GM12878 (cell line): ENCODE measurements around the gene URI1.
"Not testable (repeated sequence)": the region's sequence is repeated elsewhere in the genome, so short reads cannot be mapped to it uniquely, and the experiment has no call there.

Experiments
- BHLHE40 ChIP-seq, 2 experiments: fragments of 450-650 bp in 1 of 2; IDR thresholded peaks; 2 replicates each; pipeline ENCODE4 v1.6.1; 2011 to 2017; ENCODE audit warnings: low read depth in 2 of 2, borderline replicate concordance in 1 of 2, improper control_type of control experiment in 1 of 2, low read length in 1 of 2, mild to moderate bottlenecking in 1 of 2
- CTCF ChIP-seq, 3 experiments: IDR thresholded peaks in 2 of 3; conservative IDR thresholded peaks in 1 of 3; 2 replicates each; pipeline ENCODE4 v1.5.1; 2011; ENCODE audit warnings: low read depth in 3 of 3, low read length in 3 of 3, mild to moderate bottlenecking in 3 of 3, control low read depth in 2 of 3, moderate library complexity in 2 of 3, inconsistent platforms in 1 of 3, mixed read lengths in 1 of 3; ENCODE audit not compliant: control insufficient read depth in 2 of 3, insufficient read depth in 1 of 3; ENCODE audit errors: extremely low read depth in 1 of 3
- E2F4 ChIP-seq: IDR thresholded peaks from 2 replicates; pipeline ENCODE4 v1.6.1; 2012; ENCODE audit warnings: low read depth, low read length, improper control_type of control experiment
- EZH2 ChIP-seq: IDR thresholded peaks from 2 replicates; pipeline ENCODE4 v1.6.1; 2012; ENCODE audit warnings: low read depth, mild to moderate bottlenecking, control low read depth, inconsistent platforms, low read length, borderline replicate concordance; ENCODE audit not compliant: control insufficient read depth
- HDAC2 ChIP-seq: fragments of 200-600 bp; sonication (generic); IDR thresholded peaks from 2 replicates; pipeline ENCODE4 v1.6.1; 2017
- MXI1 ChIP-seq: fragments of 150-350 bp; IDR thresholded peaks from 2 replicates; pipeline ENCODE4 v1.6.1; 2011; ENCODE audit warnings: low read depth, mild to moderate bottlenecking, inconsistent platforms, low read length, improper control_type of control experiment
- POLR2A ChIP-seq: IDR thresholded peaks from 2 replicates; pipeline ENCODE4 v1.6.1; 2011; ENCODE audit warnings: low read depth, mild to moderate bottlenecking, low read length
- POLR2AphosphoS2 ChIP-seq: IDR thresholded peaks from 2 replicates; pipeline ENCODE4 v1.6.1; 2011; ENCODE audit warnings: low read depth, mild to moderate bottlenecking, low read length, improper control_type of control experiment, moderate library complexity
- REST ChIP-seq: IDR thresholded peaks from 2 replicates; pipeline ENCODE4 v1.6.1; 2012; ENCODE audit warnings: mild to moderate bottlenecking, low read depth, low read length
- SKIL ChIP-seq: fragments of 450-650 bp; IDR thresholded peaks from 2 replicates; pipeline ENCODE4 v1.6.1; 2017; ENCODE audit warnings: mild to moderate bottlenecking, low read depth, inconsistent platforms; ENCODE audit not compliant: poor library complexity, severe bottlenecking
- SRF ChIP-seq, 2 experiments: IDR thresholded peaks; 2 replicates each; pipeline ENCODE4 v1.6.1; 2011; ENCODE audit warnings: low read depth in 2 of 2, low read length in 2 of 2, mild to moderate bottlenecking in 1 of 2, moderate library complexity in 1 of 2
- ZZZ3 ChIP-seq: IDR thresholded peaks from 2 replicates; pipeline ENCODE4 v1.6.1; 2011; ENCODE audit warnings: low read depth; ENCODE audit not compliant: control insufficient read depth, insufficient read length
- TF ChIP-seq, protein P1 (sequence below): IDR thresholded peaks from 2 replicates; pipeline ENCODE4 v1.6.1; 2012; ENCODE audit warnings: low read depth, low read length, improper control_type of control experiment
- TF ChIP-seq, protein P2 (sequence below): fragments of 450-650 bp; formaldehyde crosslinking; IDR thresholded peaks from 2 replicates; pipeline ENCODE4 v1.5.0; 2022; ENCODE audit warnings: mild to moderate bottlenecking, missing genetic modification characterization

DNA sequence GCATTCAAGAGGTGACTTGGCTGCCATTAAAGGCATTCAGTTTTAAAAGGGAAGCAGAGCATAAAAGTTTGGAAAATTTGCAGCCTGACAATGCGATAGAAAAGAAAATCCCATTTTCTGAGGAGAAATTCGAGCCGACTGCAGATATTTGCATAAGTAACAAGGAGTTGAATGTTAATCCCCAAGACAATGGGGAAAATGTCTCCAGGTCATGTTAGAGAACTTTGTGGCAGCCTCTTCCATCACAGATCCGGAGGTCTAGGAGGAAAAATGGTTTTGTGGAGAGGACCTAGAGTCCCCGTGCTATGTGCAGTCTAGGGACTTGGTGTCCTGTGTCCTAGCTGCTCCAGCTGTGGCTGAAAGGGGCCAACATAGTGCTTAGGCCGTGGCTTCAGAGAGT is 99.9 kb downstream of the URI1 start:
- not testable (repeated sequence) for TF ChIP-seq POLR2AphosphoS2; EZH2; SKIL; MXI1; BHLHE40 (IDR thresholded peaks at IDR 0.05; ENCODE audit: borderline replicate concordance in 1 of 2, low read depth in 2 of 2, low read length in 1 of 2); REST; CTCF (IDR thresholded peaks at IDR 0.05 in 2 of 3, conservative IDR thresholded peaks at IDR 0.05 in 1 of 3; ENCODE audit: control insufficient read depth in 2 of 3, extremely low read depth in 1 of 3, insufficient read depth in 1 of 3, low read depth in 3 of 3, low read length in 3 of 3); SRF (IDR thresholded peaks at IDR 0.05; ENCODE audit: low read depth in 2 of 2, low read length in 2 of 2); ZZZ3; POLR2A; E2F4; HDAC2
- TF ChIP-seq, protein P1, sequence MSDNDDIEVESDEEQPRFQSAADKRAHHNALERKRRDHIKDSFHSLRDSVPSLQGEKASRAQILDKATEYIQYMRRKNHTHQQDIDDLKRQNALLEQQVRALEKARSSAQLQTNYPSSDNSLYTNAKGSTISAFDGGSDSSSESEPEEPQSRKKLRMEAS, result not testable (repeated sequence)
- TF ChIP-seq, protein P2, sequence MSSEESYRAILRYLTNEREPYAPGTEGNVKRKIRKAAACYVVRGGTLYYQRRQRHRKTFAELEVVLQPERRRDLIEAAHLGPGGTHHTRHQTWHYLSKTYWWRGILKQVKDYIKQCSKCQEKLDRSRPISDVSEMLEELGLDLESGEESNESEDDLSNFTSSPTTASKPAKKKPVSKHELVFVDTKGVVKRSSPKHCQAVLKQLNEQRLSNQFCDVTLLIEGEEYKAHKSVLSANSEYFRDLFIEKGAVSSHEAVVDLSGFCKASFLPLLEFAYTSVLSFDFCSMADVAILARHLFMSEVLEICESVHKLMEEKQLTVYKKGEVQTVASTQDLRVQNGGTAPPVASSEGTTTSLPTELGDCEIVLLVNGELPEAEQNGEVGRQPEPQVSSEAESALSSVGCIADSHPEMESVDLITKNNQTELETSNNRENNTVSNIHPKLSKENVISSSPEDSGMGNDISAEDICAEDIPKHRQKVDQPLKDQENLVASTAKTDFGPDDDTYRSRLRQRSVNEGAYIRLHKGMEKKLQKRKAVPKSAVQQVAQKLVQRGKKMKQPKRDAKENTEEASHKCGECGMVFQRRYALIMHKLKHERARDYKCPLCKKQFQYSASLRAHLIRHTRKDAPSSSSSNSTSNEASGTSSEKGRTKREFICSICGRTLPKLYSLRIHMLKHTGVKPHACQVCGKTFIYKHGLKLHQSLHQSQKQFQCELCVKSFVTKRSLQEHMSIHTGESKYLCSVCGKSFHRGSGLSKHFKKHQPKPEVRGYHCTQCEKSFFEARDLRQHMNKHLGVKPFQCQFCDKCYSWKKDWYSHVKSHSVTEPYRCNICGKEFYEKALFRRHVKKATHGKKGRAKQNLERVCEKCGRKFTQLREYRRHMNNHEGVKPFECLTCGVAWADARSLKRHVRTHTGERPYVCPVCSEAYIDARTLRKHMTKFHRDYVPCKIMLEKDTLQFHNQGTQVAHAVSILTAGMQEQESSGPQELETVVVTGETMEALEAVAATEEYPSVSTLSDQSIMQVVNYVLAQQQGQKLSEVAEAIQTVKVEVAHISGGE (CRISPR knock-in tag), result not testable (repeated sequence)
